ENCODE results near the gene NTHL1.

The NTHL1 gene

GRCh38 chr16:2070576-2071453 is 23.2 kb upstream of the NTHL1 start:
- H3K4me1 ChIP-seq (ENCODE audit: control insufficient read depth, insufficient read depth, low read length), result no peaks in the 10 kb centered on the region
- H3K27me3 ChIP-seq (ENCODE audit: control insufficient read depth, insufficient read depth, low read length), result no peaks in the 10 kb centered on the region
- no peak overlapping the region for H3K4me3 ChIP-seq (ENCODE audit: low read length)
- peaks cover 29% of the 10 kb centered on the region for H3K36me3 ChIP-seq (ENCODE audit: control insufficient read depth, insufficient read depth, low read length)
- no peak overlapping the region for H3K27ac ChIP-seq (ENCODE audit: low read depth, low read length)
- H3K9ac ChIP-seq (ENCODE audit: low read length), result no peak overlapping the region

GRCh38 chr16:2066139-2066538 is 18.5 kb upstream of the NTHL1 start:
- Histone ChIP-seq H3K36me3 (ENCODE audit: control insufficient read depth, insufficient read depth, low read length) (peaks cover 30% of the 10 kb centered on the region), H3K9ac (ENCODE audit: low read length) (no peak overlapping the region), H3K27ac (ENCODE audit: low read depth, low read length) (no peak overlapping the region), H3K4me3 (ENCODE audit: low read length) (no peak overlapping the region), H3K27me3 (ENCODE audit: control insufficient read depth, insufficient read depth, low read length) (no peaks in the 10 kb centered on the region), H3K4me1 (ENCODE audit: control insufficient read depth, insufficient read depth, low read length) (no peaks in the 10 kb centered on the region)

- Histone ChIP-seq H3K27ac (ENCODE audit: low read depth, low read length) (no peak overlapping the region), H3K4me3 (ENCODE audit: low read length) (no peak overlapping the region), H3K4me1 (ENCODE audit: control insufficient read depth, insufficient read depth, low read length) (no peaks in the 10 kb centered on the region), H3K36me3 (ENCODE audit: control insufficient read depth, insufficient read depth, low read length) (peaks cover 25% of the 10 kb centered on the region), H3K27me3 (ENCODE audit: control insufficient read depth, insufficient read depth, low read length) (no peaks in the 10 kb centered on the region), H3K9ac (ENCODE audit: low read length) (no peak overlapping the region)
Observed at GRCh38 chr16:2064368-2064945, 16.8 kb upstream of the NTHL1 start.

- Histone ChIP-seq H3K4me3 (ENCODE audit: low read length) (no peak overlapping the region), H3K27me3 (ENCODE audit: control insufficient read depth, insufficient read depth, low read length) (no peaks in the 10 kb centered on the region), H3K36me3 (ENCODE audit: control insufficient read depth, insufficient read depth, low read length) (peaks cover 25% of the 10 kb centered on the region), H3K27ac (ENCODE audit: low read depth, low read length) (no peak overlapping the region), H3K4me1 (ENCODE audit: control insufficient read depth, insufficient read depth, low read length) (no peaks in the 10 kb centered on the region), H3K9ac (ENCODE audit: low read length) (no peak overlapping the region)
Observed at GRCh38 chr16:2063861-2064260, 16.2 kb upstream of the NTHL1 start.

- H3K36me3 ChIP-seq (ENCODE audit: control insufficient read depth, insufficient read depth, low read length), result peaks cover 30% of the 10 kb centered on the region
- H3K9ac ChIP-seq (ENCODE audit: low read length), result no peak overlapping the region
- H3K4me3 ChIP-seq (ENCODE audit: low read length), result no peak overlapping the region
- H3K4me1 ChIP-seq (ENCODE audit: control insufficient read depth, insufficient read depth, low read length), result no peaks in the 10 kb centered on the region
- H3K27me3 ChIP-seq (ENCODE audit: control insufficient read depth, insufficient read depth, low read length), result no peaks in the 10 kb centered on the region
- H3K27ac ChIP-seq (ENCODE audit: low read depth, low read length), result no peak overlapping the region
Observed at GRCh38 chr16:2062801-2063200, 15.2 kb upstream of the NTHL1 start.

- Histone ChIP-seq H3K36me3 (ENCODE audit: control insufficient read depth, insufficient read depth, low read length) (peaks cover 39% of the 10 kb centered on the region), H3K4me1 (ENCODE audit: control insufficient read depth, insufficient read depth, low read length) (no peaks in the 10 kb centered on the region), H3K4me3 (ENCODE audit: low read length) (no peak overlapping the region), H3K27me3 (ENCODE audit: control insufficient read depth, insufficient read depth, low read length) (no peaks in the 10 kb centered on the region), H3K27ac (ENCODE audit: low read depth, low read length) (no peak overlapping the region), H3K9ac (ENCODE audit: low read length) (no peak overlapping the region)
Observed at GRCh38 chr16:2061526-2061925, 13.9 kb upstream of the NTHL1 start.

- Histone ChIP-seq H3K27ac (ENCODE audit: low read depth, low read length) (no peak overlapping the region), H3K4me1 (ENCODE audit: control insufficient read depth, insufficient read depth, low read length) (no peaks in the 10 kb centered on the region), H3K4me3 (ENCODE audit: low read length) (no peak overlapping the region), H3K9ac (ENCODE audit: low read length) (no peak overlapping the region), H3K36me3 (ENCODE audit: control insufficient read depth, insufficient read depth, low read length) (peaks cover 37% of the 10 kb centered on the region), H3K27me3 (ENCODE audit: control insufficient read depth, insufficient read depth, low read length) (no peaks in the 10 kb centered on the region)
Observed at GRCh38 chr16:2061023-2061422, 13.4 kb upstream of the NTHL1 start.

GRCh38 chr16:2060346-2060745 is 12.7 kb upstream of the NTHL1 start:
- peaks cover 31% of the 10 kb centered on the region for H3K36me3 ChIP-seq (ENCODE audit: control insufficient read depth, insufficient read depth, low read length)

GRCh38 chr16:2058872-2059271 is 11.2 kb upstream of the NTHL1 start:
- Histone ChIP-seq H3K9ac (ENCODE audit: low read length) (no peak overlapping the region), H3K4me3 (ENCODE audit: low read length) (no peak overlapping the region), H3K4me1 (ENCODE audit: control insufficient read depth, insufficient read depth, low read length) (no peaks in the 10 kb centered on the region), H3K27me3 (ENCODE audit: control insufficient read depth, insufficient read depth, low read length) (no peaks in the 10 kb centered on the region), H3K27ac (ENCODE audit: low read depth, low read length) (no peak overlapping the region), H3K36me3 (ENCODE audit: control insufficient read depth, insufficient read depth, low read length) (peaks cover 27% of the 10 kb centered on the region)

More at GRCh38 chr16:2060346-2060745, 12.7 kb upstream of the NTHL1 start:
- H3K4me3 ChIP-seq (ENCODE audit: low read length), result no peak overlapping the region
- H3K9ac ChIP-seq (ENCODE audit: low read length), result no peak overlapping the region
- H3K27ac ChIP-seq (ENCODE audit: low read depth, low read length), result no peak overlapping the region
- no peaks in the 10 kb centered on the region for H3K4me1 ChIP-seq (ENCODE audit: control insufficient read depth, insufficient read depth, low read length)
- H3K27me3 ChIP-seq (ENCODE audit: control insufficient read depth, insufficient read depth, low read length), result no peaks in the 10 kb centered on the region

GRCh38 chr16:2058420-2058819 is 10.8 kb upstream of the NTHL1 start:
- Histone ChIP-seq H3K4me3 (ENCODE audit: low read length) (no peak overlapping the region), H3K27ac (ENCODE audit: low read depth, low read length) (no peak overlapping the region), H3K27me3 (ENCODE audit: control insufficient read depth, insufficient read depth, low read length) (no peaks in the 10 kb centered on the region), H3K9ac (ENCODE audit: low read length) (no peak overlapping the region), H3K36me3 (ENCODE audit: control insufficient read depth, insufficient read depth, low read length) (peaks cover 29% of the 10 kb centered on the region), H3K4me1 (ENCODE audit: control insufficient read depth, insufficient read depth, low read length) (no peaks in the 10 kb centered on the region)

GRCh38 chr16:2057438-2057837 is 9.8 kb upstream of the NTHL1 start:
- Histone ChIP-seq H3K36me3 (ENCODE audit: control insufficient read depth, insufficient read depth, low read length) (peaks cover 33% of the 10 kb centered on the region), H3K4me1 (ENCODE audit: control insufficient read depth, insufficient read depth, low read length) (no peaks in the 10 kb centered on the region), H3K27ac (ENCODE audit: low read depth, low read length) (no peak overlapping the region), H3K27me3 (ENCODE audit: control insufficient read depth, insufficient read depth, low read length) (no peaks in the 10 kb centered on the region), H3K4me3 (ENCODE audit: low read length) (no peak overlapping the region), H3K9ac (ENCODE audit: low read length) (no peak overlapping the region)

- Histone ChIP-seq H3K36me3 (ENCODE audit: control insufficient read depth, insufficient read depth, low read length) (peaks cover 32% of the 10 kb centered on the region), H3K4me3 (ENCODE audit: low read length) (no peak overlapping the region), H3K4me1 (ENCODE audit: control insufficient read depth, insufficient read depth, low read length) (no peaks in the 10 kb centered on the region), H3K27me3 (ENCODE audit: control insufficient read depth, insufficient read depth, low read length) (no peaks in the 10 kb centered on the region), H3K27ac (ENCODE audit: low read depth, low read length) (no peak overlapping the region), H3K9ac (ENCODE audit: low read length) (no peak overlapping the region)
Observed at GRCh38 chr16:2056681-2057407, 9.2 kb upstream of the NTHL1 start.
